HepG2 (cell line): Measurements from ENCODE around the gene FUT3. TPM values are rescaled to one million over a fixed set of nuclear protein-coding genes. Genes with fewer than 3 reads are reported as not detected.

Source experiments
- ARHGAP35 ChIP-seq: sonication (generic); formaldehyde crosslinking; IDR thresholded peaks from 2 replicates; pipeline ENCODE4 v1.9.0; 2022; ENCODE audit warnings: mild to moderate bottlenecking, inconsistent platforms, moderate library complexity, missing genetic modification reagents, borderline replicate concordance
- BRD4 ChIP-seq: sonication (generic); formaldehyde crosslinking; IDR thresholded peaks from 2 replicates; pipeline ENCODE4 v1.4.0; 2020; ENCODE audit warnings: missing genetic modification reagents
- CAMTA2 ChIP-seq: sonication (generic); formaldehyde crosslinking; IDR thresholded peaks from 2 replicates; pipeline ENCODE4 v1.4.0; 2020; ENCODE audit warnings: mild to moderate bottlenecking, missing genetic modification reagents, borderline replicate concordance
- FOXP1 ChIP-seq, 2 experiments: fragments of 450-650 bp in 1 of 2; IDR thresholded peaks; 2 replicates each; pipeline ENCODE4 v1.6.1; 2017 to 2018; ENCODE audit warnings: antibody characterized with exemption in 1 of 2
- GATAD1 ChIP-seq: IDR thresholded peaks from 2 replicates; pipeline ENCODE4 v1.6.1; 2016; ENCODE audit warnings: missing genetic modification reagents, missing compliant biosample characterization
- NBN ChIP-seq: fragments of 450-650 bp; conservative IDR thresholded peaks from 2 replicates; pipeline ENCODE4 v1.6.1; 2017
- NPAS2 ChIP-seq: sonication (generic); formaldehyde crosslinking; IDR thresholded peaks from 2 replicates; pipeline ENCODE4 v1.8.0; 2022; ENCODE audit warnings: mild to moderate bottlenecking, missing genetic modification reagents, borderline replicate concordance
- NR3C1 ChIP-seq: sonication (generic); formaldehyde crosslinking; IDR thresholded peaks from 2 replicates; pipeline ENCODE4 v1.4.0; 2020; ENCODE audit warnings: missing genetic modification reagents
- PRMT3 ChIP-seq: sonication (generic); formaldehyde crosslinking; IDR thresholded peaks from 2 replicates; pipeline ENCODE4 v1.8.1; 2022; ENCODE audit warnings: low read depth, mild to moderate bottlenecking, moderate library complexity, missing genetic modification reagents, borderline replicate concordance
- SPEN ChIP-seq: sonication (generic); formaldehyde crosslinking; IDR thresholded peaks from 2 replicates; pipeline ENCODE4 v1.5.1; 2020; ENCODE audit warnings: low read depth, mild to moderate bottlenecking, missing genetic modification reagents
- TCF12 ChIP-seq, 2 experiments: fragments of 450-650 bp in 1 of 2; sonication (generic) in 1 of 2; formaldehyde crosslinking in 1 of 2; IDR thresholded peaks; 2 replicates each; pipeline versions ENCODE4 v1.6.1 to v1.8.0; 2017 to 2022; ENCODE audit warnings: antibody characterized with exemption in 1 of 2, mild to moderate bottlenecking in 1 of 2, missing genetic modification reagents in 1 of 2, moderate library complexity in 1 of 2
- THYN1 ChIP-seq: sonication (generic); formaldehyde crosslinking; IDR thresholded peaks from 2 replicates; pipeline ENCODE4 v1.8.1; 2023; ENCODE audit warnings: low read depth, mild to moderate bottlenecking, moderate library complexity, missing genetic modification reagents, borderline replicate concordance
- U2AF1 ChIP-seq: fragments of 200-400 bp; formaldehyde crosslinking; optimal IDR thresholded peaks from 2 replicates; pipeline ENCODE3; 2017; ENCODE audit warnings: mild to moderate bottlenecking, low read depth, low read length
- ZNF317 ChIP-seq: sonication (generic); formaldehyde crosslinking; IDR thresholded peaks from 2 replicates; pipeline ENCODE4 v1.5.0; 2020; ENCODE audit warnings: mild to moderate bottlenecking, missing genetic modification reagents
- ZNF451 ChIP-seq: sonication (generic); formaldehyde crosslinking; IDR thresholded peaks from 2 replicates; pipeline ENCODE4 v1.5.0; 2020; ENCODE audit warnings: mild to moderate bottlenecking, missing genetic modification reagents
- ZNF660 ChIP-seq: sonication (generic); formaldehyde crosslinking; IDR thresholded peaks from 2 replicates; pipeline ENCODE4 v1.5.1; 2020; ENCODE audit warnings: mild to moderate bottlenecking, low read depth, missing genetic modification reagents, borderline replicate concordance
- ZNF691 ChIP-seq: sonication (generic); formaldehyde crosslinking; IDR thresholded peaks from 2 replicates; pipeline ENCODE4 v1.4.0; 2020; ENCODE audit warnings: missing genetic modification reagents, low read depth, mild to moderate bottlenecking, borderline replicate concordance
- ZNF766 ChIP-seq: sonication (generic); formaldehyde crosslinking; IDR thresholded peaks from 2 replicates; pipeline ENCODE4 v1.5.0; 2020; ENCODE audit warnings: missing genetic modification reagents, borderline replicate concordance
- ZSCAN20 ChIP-seq: sonication (generic); formaldehyde crosslinking; IDR thresholded peaks from 2 replicates; pipeline ENCODE4 v1.4.0; 2020; ENCODE audit warnings: missing genetic modification reagents, mild to moderate bottlenecking, borderline replicate concordance
- polyA plus RNA-seq, 8 experiments: library from polyadenylated mRNA; depleted of rRNA in 3 of 8; stranded (reverse) in 7 of 8; unstranded in 1 of 8; fragments of >200 nt; fragmentation: Illumina TruSeq in 4 of 8; extraction: Trizol in 4 of 8; gene quantifications; 2 replicates each; pipeline versions ENCODE4 v1.2.1 to v1.2.3, GENCODE V29; 2011 to 2016; ENCODE audit warnings: low read depth in 4 of 8, missing spikeins in 1 of 8, mixed read lengths in 1 of 8; ENCODE audit not compliant: insufficient read depth in 1 of 8
- total RNA-seq, 5 experiments: library from RNA; depleted of rRNA; stranded (reverse); fragments of >200 nt; fragmentation: Illumina TruSeq; extraction: Trizol; gene quantifications; 2 replicates each; pipeline ENCODE4 v1.2.3, GENCODE V29; 2016; ENCODE audit warnings: low read depth in 1 of 5
- TF ChIP-seq, protein P1 (sequence below): IDR thresholded peaks from 2 replicates; pipeline ENCODE4 v1.6.1; 2016
- TF ChIP-seq, protein P2 (sequence below): sonication (generic); formaldehyde crosslinking; IDR thresholded peaks from 2 replicates; pipeline ENCODE4 v1.4.0; 2020; ENCODE audit warnings: missing genetic modification reagents, borderline replicate concordance

The FUT3 gene
- total and polyA plus RNA-seq, 2 of the 13 experiments (the other 11 are each of a cell fraction or from before 2014, with no cell fraction given), result 0.53 to 1.1 TPM

GRCh38 chr19:5880604-5881078 lies 29.4 kb upstream of the FUT3 start (continued):
- no peak for TF ChIP-seq NPAS2 (CRISPR knock-in tag)
- no peak; the same call in 1 of the 2 replicates for TF ChIP-seq ZNF691 (CRISPR knock-in tag)
- TF ChIP-seq FOXP1 (IDR thresholded peaks at IDR 0.05), result no peak
- peak; percentile 61; the same call in 1 of the 2 replicates for TF ChIP-seq FOXP1 (CRISPR knock-in tag; IDR thresholded peaks at IDR 0.05)
- no peak for TF ChIP-seq THYN1
- TF ChIP-seq ARHGAP35 (CRISPR knock-in tag), result no peak
- no peak for TF ChIP-seq NBN
- no peak for TF ChIP-seq U2AF1
- TF ChIP-seq ZNF766, result no peak
- no peak for TF ChIP-seq CAMTA2 (CRISPR knock-in tag)
- peak; percentile 51; the same call in 1 of the 2 replicates for TF ChIP-seq SPEN
- no peak for TF ChIP-seq NR3C1 (CRISPR knock-in tag)
- peak; percentile 54; the same call in 1 of the 2 replicates for TF ChIP-seq BRD4 (CRISPR knock-in tag)
- peak; percentile 76; the same call in 1 of the 2 replicates for TF ChIP-seq ZNF317 (CRISPR knock-in tag)
- TF ChIP-seq ZNF660 (CRISPR knock-in tag), result no peak
- TF ChIP-seq, protein P1, sequence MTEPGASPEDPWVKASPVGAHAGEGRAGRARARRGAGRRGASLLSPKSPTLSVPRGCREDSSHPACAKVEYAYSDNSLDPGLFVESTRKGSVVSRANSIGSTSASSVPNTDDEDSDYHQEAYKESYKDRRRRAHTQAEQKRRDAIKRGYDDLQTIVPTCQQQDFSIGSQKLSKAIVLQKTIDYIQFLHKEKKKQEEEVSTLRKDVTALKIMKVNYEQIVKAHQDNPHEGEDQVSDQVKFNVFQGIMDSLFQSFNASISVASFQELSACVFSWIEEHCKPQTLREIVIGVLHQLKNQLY (CRISPR knock-in tag), result peak; percentile 90
- TF ChIP-seq, protein P2, sequence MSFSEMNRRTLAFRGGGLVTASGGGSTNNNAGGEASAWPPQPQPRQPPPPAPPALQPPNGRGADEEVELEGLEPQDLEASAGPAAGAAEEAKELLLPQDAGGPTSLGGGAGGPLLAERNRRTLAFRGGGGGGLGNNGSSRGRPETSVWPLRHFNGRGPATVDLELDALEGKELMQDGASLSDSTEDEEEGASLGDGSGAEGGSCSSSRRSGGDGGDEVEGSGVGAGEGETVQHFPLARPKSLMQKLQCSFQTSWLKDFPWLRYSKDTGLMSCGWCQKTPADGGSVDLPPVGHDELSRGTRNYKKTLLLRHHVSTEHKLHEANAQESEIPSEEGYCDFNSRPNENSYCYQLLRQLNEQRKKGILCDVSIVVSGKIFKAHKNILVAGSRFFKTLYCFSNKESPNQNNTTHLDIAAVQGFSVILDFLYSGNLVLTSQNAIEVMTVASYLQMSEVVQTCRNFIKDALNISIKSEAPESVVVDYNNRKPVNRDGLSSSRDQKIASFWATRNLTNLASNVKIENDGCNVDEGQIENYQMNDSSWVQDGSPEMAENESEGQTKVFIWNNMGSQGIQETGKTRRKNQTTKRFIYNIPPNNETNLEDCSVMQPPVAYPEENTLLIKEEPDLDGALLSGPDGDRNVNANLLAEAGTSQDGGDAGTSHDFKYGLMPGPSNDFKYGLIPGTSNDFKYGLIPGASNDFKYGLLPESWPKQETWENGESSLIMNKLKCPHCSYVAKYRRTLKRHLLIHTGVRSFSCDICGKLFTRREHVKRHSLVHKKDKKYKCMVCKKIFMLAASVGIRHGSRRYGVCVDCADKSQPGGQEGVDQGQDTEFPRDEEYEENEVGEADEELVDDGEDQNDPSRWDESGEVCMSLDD (CRISPR knock-in tag), result peak; percentile 60; the same call in 1 of the 2 replicates
- 0 out of 2 replicates have a peak, but pooled peaks have one; percentile 10 for TF ChIP-seq GATAD1 (CRISPR knock-in tag)
- TF ChIP-seq ZNF451, result peak; percentile 84; the same call in 1 of the 2 replicates
- no peak for TF ChIP-seq ZSCAN20
- no peak for TF ChIP-seq PRMT3
- TF ChIP-seq TCF12 (IDR thresholded peaks at IDR 0.05), result no peak
- TF ChIP-seq TCF12 (CRISPR knock-in tag; IDR thresholded peaks at IDR 0.05), result no peak; the same call in 1 of the 2 replicates
